Measurements from ENCODE around the gene KCNC2.

The KCNC2 gene

GRCh38 chr12:75157385-75157784 is 52.3 kb downstream of the KCNC2 start:
- no peak for DNase-seq

- DNase-seq, result no peak
Measured at GRCh38 chr12:75155962-75156361, 53.7 kb downstream of the KCNC2 start.

- no peak for DNase-seq
Measured at GRCh38 chr12:75154388-75154787, 55.3 kb downstream of the KCNC2 start.

- DNase-seq, result no peak
Measured at GRCh38 chr12:75139196-75139595, 70.4 kb downstream of the KCNC2 start.

- no peak for DNase-seq
Measured at GRCh38 chr12:75137896-75138295, 71.7 kb downstream of the KCNC2 start.

- DNase-seq, result no peak
Measured at GRCh38 chr12:75135026-75135425, 74.6 kb downstream of the KCNC2 start.

- DNase-seq, result no peak
Measured at GRCh38 chr12:75130811-75131210, 78.8 kb downstream of the KCNC2 start.

GRCh38 chr12:75129275-75129674 is 80.4 kb downstream of the KCNC2 start:
- DNase-seq, result no peak

GRCh38 chr12:75121036-75121705 is 88.5 kb downstream of the KCNC2 start:
- no peak for DNase-seq

GRCh38 chr12:75120311-75120711 is 89.3 kb downstream of the KCNC2 start:
- DNase-seq, result no peak

GRCh38 chr12:75116646-75117198 is 92.9 kb downstream of the KCNC2 start:
- no peak for DNase-seq

- no peak for DNase-seq
Measured at GRCh38 chr12:75115748-75116147, 93.9 kb downstream of the KCNC2 start.

- no peak for DNase-seq
Measured at GRCh38 chr12:75103822-75104221, 105.8 kb downstream of the KCNC2 start.

- no peak for DNase-seq
Measured at GRCh38 chr12:75101781-75102180, 107.9 kb downstream of the KCNC2 start.

GRCh38 chr12:75099210-75099609 is 110.4 kb downstream of the KCNC2 start:
- DNase-seq, result no peak

- no peak for DNase-seq
Measured at GRCh38 chr12:75097003-75097402, 112.6 kb downstream of the KCNC2 start.

- no peak for DNase-seq
Measured at GRCh38 chr12:75087654-75088053, 122.0 kb downstream of the KCNC2 start.

- DNase-seq, result no peak
Measured at GRCh38 chr12:75086091-75087038, 123.3 kb downstream of the KCNC2 start.

GRCh38 chr12:75081305-75081704 is 128.3 kb downstream of the KCNC2 start:
- no peak for DNase-seq

- no peak for DNase-seq
Measured at GRCh38 chr12:75080582-75080981, 129.1 kb downstream of the KCNC2 start.

GRCh38 chr12:75065482-75065881 is 144.2 kb downstream of the KCNC2 start:
- DNase-seq, result no peak

GRCh38 chr12:75062691-75063090 is 146.9 kb downstream of the KCNC2 start:
- DNase-seq, result no peak

- no peak for DNase-seq
Measured at GRCh38 chr12:75058228-75058627, 151.4 kb downstream of the KCNC2 start.

GRCh38 chr12:75048767-75049166 is 160.9 kb downstream of the KCNC2 start:
- no peak for DNase-seq
